OCI-LY7 (cell line): ENCODE data around the gene TMX1. TPM values are rescaled to one million over a fixed set of nuclear protein-coding genes. Genes with fewer than 3 reads are reported as not detected.

Experiments
- Bru-seq: library from RNA; stranded (reverse); fragments of 400-500 nt; gene quantifications from one replicate; lab custom pipeline; 2021; lab: Mats Ljungman, UMichigan
- BruChase-seq, 2 experiments: library from RNA; stranded (reverse); fragments of 400-500 nt; gene quantifications; one replicate each; lab custom pipeline; 2021; lab: Mats Ljungman, UMichigan
- BruUV-seq: library from RNA; stranded (reverse); fragments of 400-500 nt; replicated peaks from 2 replicates; lab custom pipeline; 2021; lab: Mats Ljungman, UMichigan
- CTCF ChIA-PET: fragments of 300-600 bp; sonication (Branson Sonifier 250); formaldehyde crosslinking; loops from one replicate; lab custom pipeline; 2022; ENCODE audit warnings: antibody characterized with exemption; ENCODE audit not compliant: unreplicated experiment; lab: Charles Lee
- POLR2A ChIA-PET: fragments of 300-600 bp; sonication (Branson Sonifier 250); formaldehyde crosslinking; loops from one replicate; lab custom pipeline; 2022; ENCODE audit warnings: antibody characterized with exemption; lab: Charles Lee
- DNase-seq: peaks from one replicate; pipeline ENCODE4 v3.0.0-alpha.2; 2015; ENCODE audit warnings: low spot score
- H2AFZ ChIP-seq: fragments of 200-600 bp; sonication (generic), shearing (Covaris generic); 2 replicates; pipeline ENCODE4 v1.6.1; 2014; ENCODE audit warnings: mild to moderate bottlenecking, antibody characterized with exemption, low read length, moderate library complexity
- H3K27ac ChIP-seq: fragments of 200-600 bp; sonication (generic); 2 replicates; pipeline ENCODE4 v1.5.1; 2014; ENCODE audit warnings: mixed run types, low read depth, mild to moderate bottlenecking, moderate library complexity, low read length, inconsistent platforms; ENCODE audit not compliant: poor library complexity, severe bottlenecking
- H3K36me3 ChIP-seq: fragments of 200-600 bp; sonication (generic); 2 replicates; pipeline ENCODE4 v1.6.1; 2014; ENCODE audit warnings: mild to moderate bottlenecking, antibody characterized with exemption, low read length, moderate library complexity, mixed read lengths; ENCODE audit not compliant: insufficient read depth
- H3K4me1 ChIP-seq: fragments of 200-600 bp; sonication (generic); 2 replicates; pipeline ENCODE4 v1.5.1; 2014; ENCODE audit warnings: mild to moderate bottlenecking, low read length; ENCODE audit not compliant: insufficient read depth, poor library complexity, severe bottlenecking
- H3K4me2 ChIP-seq: fragments of 200-600 bp; sonication (generic); 2 replicates; pipeline ENCODE4 v1.6.1; 2014; ENCODE audit warnings: mild to moderate bottlenecking, low read length
- H3K4me3 ChIP-seq: fragments of 200-600 bp; sonication (generic); 2 replicates; pipeline ENCODE4 v1.5.1; 2014; ENCODE audit warnings: mild to moderate bottlenecking, low read depth, low read length; ENCODE audit not compliant: poor library complexity, severe bottlenecking
- H3K79me2 ChIP-seq: fragments of 200-600 bp; sonication (generic); 2 replicates; pipeline ENCODE4 v1.6.1; 2016; ENCODE audit warnings: low read depth, mild to moderate bottlenecking, low read length, moderate library complexity, mixed read lengths; ENCODE audit not compliant: insufficient read depth
- H3K9me2 ChIP-seq: fragments of 200-600 bp; sonication (generic); 2 replicates; pipeline ENCODE4 v1.6.1; 2016; ENCODE audit warnings: mild to moderate bottlenecking, low read length, mixed read lengths; ENCODE audit not compliant: insufficient read depth
- H3K9me3 ChIP-seq: fragments of 200-600 bp; sonication (generic); 2 replicates; pipeline ENCODE4 v1.6.1; 2014; ENCODE audit warnings: mild to moderate bottlenecking, mixed run types, low read length, mixed read lengths
- H4K20me1 ChIP-seq: fragments of 200-600 bp; sonication (generic); 2 replicates; pipeline ENCODE4 v1.6.1; 2014; ENCODE audit warnings: mild to moderate bottlenecking, antibody characterized with exemption, low read length, moderate library complexity, mixed read lengths; ENCODE audit not compliant: insufficient read depth
- EZH2phosphoT487 ChIP-seq: fragments of 200-600 bp; sonication (generic); IDR thresholded peaks from 2 replicates; pipeline ENCODE4 v1.6.1; 2018; ENCODE audit warnings: low read depth, borderline replicate concordance, mild to moderate bottlenecking, mixed run types, antibody characterized with exemption, low read length, moderate library complexity, mixed read lengths
- intact Hi-C: fragments of 100-400 bp; cut with micrococcal nuclease; formaldehyde crosslinking; loops from one replicate; pipeline ENCODE4 v1.10.0; 2022; ENCODE audit not compliant: unreplicated experiment
- long read RNA-seq: library from polyadenylated mRNA; stranded (forward); transcript quantifications from one replicate; pipeline ENCODE4 v2.0.0, GENCODE V29; 2022
- total RNA-seq, 2 experiments: library from RNA; depleted of rRNA in 1 of 2; stranded (reverse); fragments of >200 nt in 1 of 2; shearing (Covaris generic) in 1 of 2; gene quantifications; 2 replicates each; pipeline ENCODE4 v1.2.3, GENCODE V29; 2014 to 2022
- TF ChIP-seq, protein P1 (sequence below): fragments of 200-600 bp; sonication (generic); conservative IDR thresholded peaks from 2 replicates; pipeline ENCODE4 v1.5.1; 2014; ENCODE audit warnings: mild to moderate bottlenecking, antibody characterized with exemption, low read length, moderate library complexity, mixed read lengths

Gene TMX1, protein sequence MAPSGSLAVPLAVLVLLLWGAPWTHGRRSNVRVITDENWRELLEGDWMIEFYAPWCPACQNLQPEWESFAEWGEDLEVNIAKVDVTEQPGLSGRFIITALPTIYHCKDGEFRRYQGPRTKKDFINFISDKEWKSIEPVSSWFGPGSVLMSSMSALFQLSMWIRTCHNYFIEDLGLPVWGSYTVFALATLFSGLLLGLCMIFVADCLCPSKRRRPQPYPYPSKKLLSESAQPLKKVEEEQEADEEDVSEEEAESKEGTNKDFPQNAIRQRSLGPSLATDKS
- total RNA-seq (2014; rRNA removed; shearing (Covaris generic)) (33.6 and 34.3 TPM in 2 replicates), total RNA-seq (2022) (49.8 and 59.0 TPM in 2 replicates), Bru-seq, nascent RNA (percentile 94 among the genes with signal in this experiment), BruChase-seq, experiment 1, labeled RNA remaining after a 6-hour chase (percentile 96 among the genes with signal in this experiment), BruChase-seq, experiment 2, labeled RNA remaining after a 2-hour chase (percentile 97 among the genes with signal in this experiment)
- long read RNA-seq, transcript TMX1-201 (8 exons, 3,995 nt): major isoform, 164 of 175 reads
- long read RNA-seq, partial matches to known transcripts: 2 of 175 reads
- long read RNA-seq, other reads (novel, unspliced or antisense): 8 of 175 reads

DNA sequence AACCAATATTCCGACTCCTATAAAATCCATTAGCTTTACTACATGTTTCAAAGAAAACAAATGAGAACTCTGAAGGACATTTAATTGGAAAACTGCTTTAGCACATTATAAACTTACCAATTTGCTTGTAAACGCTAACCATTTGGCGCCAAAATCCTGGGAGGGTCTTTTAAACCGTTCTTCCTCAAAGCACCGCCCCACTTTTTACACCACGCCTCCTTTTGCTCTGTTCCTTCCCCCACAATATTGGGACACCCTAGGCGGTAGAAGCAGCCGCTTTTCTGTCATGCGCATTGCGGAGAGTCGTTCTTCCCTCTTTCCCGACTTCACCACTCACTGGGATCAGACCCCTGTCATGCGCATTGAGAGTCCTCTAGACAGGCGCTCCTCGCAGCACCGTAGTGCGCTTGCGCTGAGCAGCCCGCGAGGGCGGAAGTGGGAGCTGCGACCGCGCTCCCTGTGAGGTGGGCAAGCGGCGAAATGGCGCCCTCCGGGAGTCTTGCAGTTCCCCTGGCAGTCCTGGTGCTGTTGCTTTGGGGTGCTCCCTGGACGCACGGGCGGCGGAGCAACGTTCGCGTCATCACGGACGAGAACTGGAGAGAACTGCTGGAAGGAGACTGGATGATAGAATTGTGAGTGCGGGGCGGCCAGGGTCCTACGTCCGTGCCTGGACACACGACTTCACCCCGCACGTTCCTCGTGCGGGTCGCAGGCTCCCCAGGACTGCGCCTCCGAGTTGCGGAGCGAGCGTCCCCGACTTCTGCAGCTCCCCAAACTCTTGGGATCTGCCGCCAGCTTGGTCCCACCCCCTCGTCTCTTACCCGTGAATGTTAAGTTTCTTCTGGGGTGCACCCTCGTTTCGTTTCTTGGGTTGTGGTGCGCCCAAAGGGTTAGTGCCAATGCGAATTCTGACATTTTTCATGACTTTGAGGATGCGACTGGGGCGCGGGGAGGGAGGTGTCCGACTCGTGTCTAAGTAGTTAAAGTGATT, at the start of gene TMX1:
Gene TMX1 (plus strand): TSS at position 435 of the 991 bp plus-strand sequence. CDS start 46 bp downstream, at position 481.
- H3K4me3 ChIP-seq: peak within 1 kb of the TSS; percentile 98
- peaks cover 50% of the 10 kb centered on the region for H3K79me2 ChIP-seq
- peak within 1 kb of the TSS; percentile 95 for H2AFZ ChIP-seq
- TF ChIP-seq, protein P1, sequence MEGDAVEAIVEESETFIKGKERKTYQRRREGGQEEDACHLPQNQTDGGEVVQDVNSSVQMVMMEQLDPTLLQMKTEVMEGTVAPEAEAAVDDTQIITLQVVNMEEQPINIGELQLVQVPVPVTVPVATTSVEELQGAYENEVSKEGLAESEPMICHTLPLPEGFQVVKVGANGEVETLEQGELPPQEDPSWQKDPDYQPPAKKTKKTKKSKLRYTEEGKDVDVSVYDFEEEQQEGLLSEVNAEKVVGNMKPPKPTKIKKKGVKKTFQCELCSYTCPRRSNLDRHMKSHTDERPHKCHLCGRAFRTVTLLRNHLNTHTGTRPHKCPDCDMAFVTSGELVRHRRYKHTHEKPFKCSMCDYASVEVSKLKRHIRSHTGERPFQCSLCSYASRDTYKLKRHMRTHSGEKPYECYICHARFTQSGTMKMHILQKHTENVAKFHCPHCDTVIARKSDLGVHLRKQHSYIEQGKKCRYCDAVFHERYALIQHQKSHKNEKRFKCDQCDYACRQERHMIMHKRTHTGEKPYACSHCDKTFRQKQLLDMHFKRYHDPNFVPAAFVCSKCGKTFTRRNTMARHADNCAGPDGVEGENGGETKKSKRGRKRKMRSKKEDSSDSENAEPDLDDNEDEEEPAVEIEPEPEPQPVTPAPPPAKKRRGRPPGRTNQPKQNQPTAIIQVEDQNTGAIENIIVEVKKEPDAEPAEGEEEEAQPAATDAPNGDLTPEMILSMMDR: peak; percentile 37; the same call in 1 of the 2 replicates
- TF ChIP-seq EZH2phosphoT487: no peak
- H3K9me2 ChIP-seq: no peaks in the 10 kb centered on the region
- intact Hi-C loops: loop anchor here (5.0 to 10.0 kb wide), 4 partner anchors 363 to 1312 kb away; partner anchors contain the start of genes FRMD6, GPR137C and TXNDC16
- peaks cover 22% of the 10 kb centered on the region for H4K20me1 ChIP-seq
- H3K4me1 ChIP-seq: peaks cover 44% of the 10 kb centered on the region
- CTCF ChIA-PET: interaction anchor here (0.5 kb wide), 1 partner anchor 81 kb away, joined by 3 read pairs; no protein-coding TSS in a partner anchor
- H3K4me2 ChIP-seq: peak within 1 kb of the TSS; percentile 88
- no TSS peak for BruUV-seq
- peaks cover 26% of the 10 kb centered on the region for H3K36me3 ChIP-seq
- peak; percentile 97 for DNase-seq
- H3K9me3 ChIP-seq: no peaks in the 10 kb centered on the region
- POLR2A ChIA-PET: interaction anchor here (0.7 to 1.0 kb wide), 5 partner anchors 8 to 1312 kb away, joined by 3 to 4 read pairs (median 3); partner anchors contain the start of genes GPR137C and TXNDC16
- peak within 1 kb of the TSS; percentile 60 for H3K27ac ChIP-seq

DNA sequence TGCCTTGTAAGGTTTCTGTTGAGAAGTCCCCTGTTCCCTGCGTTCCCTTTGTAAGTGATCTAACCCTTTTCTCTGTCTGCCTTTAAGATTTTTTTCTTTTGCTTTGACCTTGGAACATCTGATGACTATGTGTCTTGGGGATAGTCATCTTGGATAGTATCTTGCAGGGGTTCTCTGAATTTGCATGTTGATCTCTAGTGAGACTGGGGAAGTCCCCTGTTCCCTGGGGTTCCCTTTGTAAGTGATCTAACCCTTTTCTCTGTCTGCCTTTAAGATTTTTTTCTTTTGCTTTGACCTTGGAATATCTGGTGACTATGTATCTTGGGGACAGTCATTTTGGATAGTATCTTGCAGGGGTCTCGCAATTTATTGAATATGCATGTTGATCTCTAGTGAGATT, 38.2 kb upstream of the TMX1 start:
- H3K27ac ChIP-seq: no peak overlapping the region
- H3K4me3 ChIP-seq: no peak overlapping the region
- H3K9me3 ChIP-seq: no peaks in the 10 kb centered on the region
- CTCF ChIA-PET: no interaction called here
- BruUV-seq: no TSS peak
- no peaks in the 10 kb centered on the region for H3K4me1 ChIP-seq
- no peak for DNase-seq
- TF ChIP-seq, protein P1: no peak
- H4K20me1 ChIP-seq: no peaks in the 10 kb centered on the region
- intact Hi-C loops: no loop called here
- POLR2A ChIA-PET: interaction anchor here (0.6 to 0.9 kb wide), 2 partner anchors 124 to 1098 kb away, joined by 3 to 4 read pairs; no protein-coding TSS in a partner anchor
- no peaks in the 10 kb centered on the region for H3K79me2 ChIP-seq
- no peak overlapping the region for H2AFZ ChIP-seq
- H3K4me2 ChIP-seq: no peak overlapping the region
- no peaks in the 10 kb centered on the region for H3K9me2 ChIP-seq
- H3K36me3 ChIP-seq: no peaks in the 10 kb centered on the region
